Right renal cortex interstitium (tissue), 3 donors: Measurements from ENCODE around the gene ATP8A1. TPM values are rescaled to one million over a fixed set of nuclear protein-coding genes. Genes with fewer than 3 reads are reported as not detected.

Experiments
- DNase-seq, 3 donors: peaks; one replicate each; pipeline ENCODE4 v3.0.0-alpha.2; 2013; ENCODE audit warnings: low read depth in 3 of 3, low spot score in 2 of 3
- polyA plus RNA-seq, 3 donors: library from polyadenylated mRNA; unstranded; fragments of 120-200 nt; gene quantifications; one replicate each; pipeline ENCODE4 v1.2.1, GENCODE V29; 2013; ENCODE audit not compliant: insufficient read length in 3 of 3

The ATP8A1 gene
- polyA plus RNA-seq, 3 donors = 30.3 to 33.6 (median 31.9) TPM

DNA sequence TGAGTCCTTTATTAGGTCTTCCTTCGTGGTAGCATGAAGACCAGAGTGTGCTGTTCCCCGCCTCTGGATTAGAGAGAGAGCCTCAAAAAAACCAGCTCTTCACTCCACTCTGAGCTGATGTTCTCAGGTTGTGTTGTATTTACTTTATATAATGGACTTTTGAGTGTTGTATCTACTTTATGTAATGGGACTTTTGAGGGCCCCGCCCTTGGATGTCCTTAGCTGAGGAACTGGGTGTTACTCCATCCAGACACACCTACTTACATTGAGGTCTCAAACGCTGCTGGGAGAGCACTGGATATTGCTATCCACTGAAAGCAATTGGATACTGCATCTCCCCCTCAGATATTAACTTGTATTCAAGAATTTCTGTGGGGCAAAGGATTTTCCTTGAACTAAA lies 28.2 kb downstream of the ATP8A1 start:
- no peak for DNase-seq

DNA sequence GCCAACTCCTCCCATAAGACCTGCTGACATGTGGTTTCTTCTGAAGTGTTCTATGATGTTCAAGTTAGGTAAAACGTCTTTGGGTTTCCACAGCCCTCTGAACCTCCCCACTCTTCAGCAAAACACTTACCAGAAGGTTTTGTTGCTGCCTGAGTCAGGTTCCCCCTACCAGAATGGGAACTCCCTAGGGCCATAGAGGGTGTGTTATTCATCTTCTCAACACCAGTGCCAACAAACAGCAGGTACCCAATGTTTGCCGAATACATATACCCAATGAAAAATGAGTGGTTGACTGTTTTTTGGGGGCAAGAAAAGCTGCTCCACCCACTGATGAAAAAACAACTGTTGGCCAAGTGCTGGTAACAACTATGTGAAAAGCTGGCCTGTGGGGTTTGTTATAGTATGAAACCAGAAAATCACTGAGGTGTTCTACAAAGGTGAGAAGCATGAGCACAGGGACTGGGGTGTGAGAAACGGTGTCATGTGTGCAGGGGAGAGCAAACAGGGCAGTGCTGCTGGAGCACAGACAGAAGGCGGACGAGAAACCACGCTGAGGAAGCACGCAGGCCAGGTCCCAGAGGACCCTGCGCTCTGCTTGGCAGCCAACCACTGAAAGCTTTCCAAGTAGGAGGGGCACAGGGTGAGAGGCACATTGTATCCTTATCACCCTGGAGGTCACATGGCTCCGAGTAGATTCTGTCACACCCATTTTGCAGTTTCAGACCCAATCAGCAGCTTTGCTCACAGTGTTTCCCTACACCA lies 28.8 kb downstream of the ATP8A1 start:
- DNase-seq = no peak

DNA sequence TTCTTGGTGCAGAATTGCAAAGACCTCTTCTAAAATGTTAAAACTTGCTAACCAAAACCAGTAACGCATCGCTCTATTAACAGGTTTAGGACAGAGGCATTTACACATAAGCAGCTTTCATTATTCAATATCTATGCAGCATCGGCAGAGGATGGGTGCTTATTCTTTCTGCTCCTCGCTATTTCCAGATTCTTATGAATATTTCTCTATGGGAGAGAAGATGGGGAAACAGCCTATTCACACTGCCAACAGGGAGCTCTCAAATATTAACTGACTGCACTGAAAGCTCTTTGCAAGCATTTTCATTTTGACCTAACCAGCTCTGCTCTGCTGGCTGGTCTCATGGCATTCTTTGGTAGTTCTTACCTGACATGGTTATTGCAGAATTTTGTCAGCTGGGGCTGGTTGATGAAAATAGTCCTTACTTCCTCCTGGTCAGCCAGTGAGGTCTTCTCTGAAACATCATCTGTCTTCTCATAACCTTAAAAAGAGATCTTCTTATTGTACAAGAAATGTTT lies 30.2 kb downstream of the ATP8A1 start:
- DNase-seq = no peak

- no peak for DNase-seq
Observed at GRCh38 chr4:42625329-42625728, 31.6 kb downstream of the ATP8A1 start.

DNA sequence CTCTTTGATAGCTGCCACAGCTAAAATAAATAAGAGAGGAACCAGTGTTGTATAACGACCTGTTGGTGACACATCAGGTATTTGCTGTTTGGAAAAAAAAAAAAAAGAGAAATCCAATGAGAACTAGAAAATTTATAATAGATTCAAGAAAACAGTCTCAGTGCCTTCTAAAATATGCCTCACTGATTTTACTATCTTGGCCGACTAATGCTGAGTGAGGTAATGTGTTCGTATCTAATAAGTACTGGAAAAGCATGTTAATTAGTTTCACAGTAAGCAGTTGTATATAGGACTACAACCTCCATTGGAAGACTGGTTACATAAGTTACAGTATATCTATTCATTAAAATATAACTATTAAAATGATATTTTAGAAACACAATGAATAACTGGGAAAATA lies 32.4 kb downstream of the ATP8A1 start:
- DNase-seq = no peak

DNA sequence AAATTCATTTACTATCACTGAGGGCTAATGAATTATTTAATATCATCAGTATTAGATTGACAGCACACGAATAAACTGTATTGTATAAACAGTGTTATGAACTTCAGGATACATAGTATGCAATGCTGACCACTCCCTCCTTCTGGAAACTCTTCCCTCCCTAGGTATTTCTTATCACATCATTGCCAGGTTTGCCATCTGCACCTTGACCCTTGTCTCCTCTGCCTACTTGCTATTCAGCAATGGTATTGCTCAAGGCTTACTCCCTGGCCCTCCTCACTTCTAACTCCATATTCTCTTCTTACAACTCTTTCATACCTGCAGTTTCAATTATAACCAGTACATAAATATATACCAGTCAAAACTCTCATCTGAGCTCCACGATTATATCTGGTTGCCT lies 38.9 kb downstream of the ATP8A1 start:
- DNase-seq = no peak

DNA sequence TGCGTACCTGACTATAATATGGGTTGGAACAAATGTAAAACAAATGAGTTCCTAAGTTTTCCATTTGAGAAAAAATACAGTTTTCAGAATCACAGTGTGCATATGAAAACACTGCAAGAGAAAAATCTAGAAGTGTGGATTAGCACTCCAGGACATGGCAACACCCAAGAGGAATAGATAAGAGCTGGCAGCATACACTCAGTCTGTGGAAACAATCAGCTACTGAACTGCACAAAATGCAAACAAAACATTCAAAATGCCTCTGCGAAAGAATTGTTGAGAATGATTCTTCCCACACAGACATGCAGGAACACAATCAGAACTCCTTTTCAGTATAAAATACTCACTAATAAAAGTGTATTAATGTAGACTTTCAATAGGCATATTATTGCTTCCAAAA lies 39.9 kb downstream of the ATP8A1 start:
- DNase-seq = no peak

- no peak for DNase-seq
Observed at GRCh38 chr4:42616572-42616971, 40.3 kb downstream of the ATP8A1 start.

DNA sequence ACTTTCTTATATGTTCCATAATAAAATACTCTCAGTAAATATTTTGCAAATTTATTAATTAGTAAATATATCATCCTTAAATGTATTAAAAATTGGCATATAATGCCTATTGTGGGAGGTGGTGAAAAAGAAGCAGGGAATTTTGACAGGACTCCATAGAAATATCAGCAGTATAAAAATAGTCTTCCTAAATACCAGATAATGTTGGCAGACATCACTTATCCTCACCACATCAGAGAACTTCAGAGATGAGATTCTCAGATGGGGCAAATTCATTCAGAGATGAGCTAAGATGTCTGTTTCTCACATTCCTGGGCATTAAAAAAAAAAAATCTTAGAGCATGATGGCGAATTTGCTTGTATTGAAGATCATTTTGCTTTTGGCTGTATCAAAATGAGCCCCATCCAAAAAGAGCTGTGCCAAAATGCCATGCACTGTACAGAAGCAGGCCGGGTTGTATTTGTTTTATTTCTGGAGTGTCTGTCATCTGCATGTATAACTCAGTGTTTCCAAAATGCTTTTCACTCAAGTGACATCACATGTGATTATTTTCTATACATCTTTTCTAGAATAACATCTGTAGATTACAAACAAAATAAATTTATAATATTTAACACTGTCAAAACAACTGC lies 41.7 kb downstream of the ATP8A1 start:
- no peak for DNase-seq

DNA sequence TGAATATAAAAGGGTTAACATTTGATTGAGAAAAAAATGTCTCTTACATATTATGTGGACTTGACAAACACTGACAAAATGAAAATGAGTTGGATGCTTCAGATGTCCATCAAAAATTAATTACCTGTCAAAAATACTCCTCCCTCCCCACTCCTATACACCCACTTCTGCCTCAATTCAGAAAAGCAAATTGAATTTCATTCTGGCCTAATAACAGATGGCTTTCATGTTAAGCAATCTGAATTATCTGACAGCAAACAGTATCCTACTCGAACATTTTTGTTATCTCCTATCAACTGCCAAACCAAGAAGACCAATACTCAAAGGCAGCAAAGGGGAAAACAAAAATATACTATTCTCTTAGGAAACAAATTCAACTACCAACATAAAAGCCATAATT lies 44.0 kb downstream of the ATP8A1 start:
- DNase-seq = no peak

DNA sequence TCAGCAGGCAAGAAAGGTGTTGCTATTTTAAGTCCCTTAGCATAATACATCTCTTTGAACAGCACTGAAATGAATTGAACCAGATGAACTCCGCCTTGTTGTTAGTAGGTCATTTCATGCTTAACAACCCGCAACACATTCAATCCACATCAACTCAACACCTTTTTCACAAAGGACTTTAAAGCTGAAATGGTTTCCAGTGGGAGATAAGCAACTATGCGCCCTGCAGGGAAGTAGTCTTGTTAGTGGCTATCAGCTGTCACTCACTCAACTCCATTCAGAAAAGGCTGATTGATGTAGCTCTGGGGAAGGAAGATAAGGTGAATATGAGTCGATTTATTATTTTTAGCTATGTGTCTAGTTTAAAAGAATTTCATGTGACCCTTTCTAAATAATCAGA lies 46.0 kb downstream of the ATP8A1 start:
- DNase-seq = no peak

GRCh38 chr4:42609051-42609450 lies 47.9 kb downstream of the ATP8A1 start:
- DNase-seq = no peak

DNA sequence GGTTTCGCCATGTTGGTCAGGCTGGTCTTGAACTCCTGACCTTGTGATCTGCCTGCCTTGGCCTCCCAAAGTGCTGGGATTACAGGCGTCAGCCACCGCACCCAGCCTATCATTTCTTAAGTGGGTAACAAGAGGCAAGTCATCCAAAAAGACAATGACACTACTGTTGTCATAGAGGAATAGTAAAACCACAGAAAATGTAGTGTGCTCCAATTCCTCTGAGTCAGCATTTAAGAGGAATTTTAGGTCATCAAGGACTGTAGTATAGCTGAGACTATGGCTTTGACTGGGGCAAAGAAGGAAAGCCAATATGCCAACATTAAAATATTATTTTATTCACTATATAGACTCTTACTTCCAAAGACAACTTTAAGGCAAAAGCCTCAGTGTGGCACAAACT lies 48.4 kb downstream of the ATP8A1 start:
- no peak for DNase-seq

DNA sequence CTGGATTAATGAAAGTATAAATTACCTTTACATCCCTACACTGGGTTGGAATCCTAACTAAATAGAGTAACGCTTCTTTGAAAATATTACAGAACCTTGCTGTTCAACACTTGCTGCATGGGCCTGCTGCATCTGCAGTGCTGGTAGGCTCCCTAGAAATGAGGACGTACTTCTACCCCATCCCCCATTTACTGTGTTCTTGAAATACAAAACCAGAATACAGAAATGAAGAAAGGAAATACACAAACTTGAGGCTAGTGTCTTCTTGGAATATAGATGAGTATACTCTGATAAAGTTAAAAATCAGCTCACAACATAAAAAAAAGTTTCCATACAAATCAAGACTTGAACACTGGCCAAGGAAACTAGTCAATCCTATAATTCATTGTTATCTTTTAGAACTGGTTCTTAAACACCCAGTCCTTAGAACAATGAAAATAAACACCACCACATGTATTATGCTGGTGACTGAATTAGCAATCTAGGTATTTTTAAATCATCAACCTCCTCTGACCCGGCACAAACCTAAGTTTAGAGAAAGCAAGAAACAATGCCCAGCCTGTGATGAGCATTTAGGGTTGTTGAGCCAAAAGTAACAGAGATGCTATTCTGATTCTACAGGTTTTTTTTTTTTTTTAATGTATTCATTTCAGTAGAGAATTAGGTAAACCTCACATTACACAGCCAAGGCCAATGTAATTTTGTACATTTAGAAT lies 49.7 kb downstream of the ATP8A1 start:
- DNase-seq = no peak

- no peak for DNase-seq
Observed at GRCh38 chr4:42605264-42605663, 51.6 kb downstream of the ATP8A1 start.

DNA sequence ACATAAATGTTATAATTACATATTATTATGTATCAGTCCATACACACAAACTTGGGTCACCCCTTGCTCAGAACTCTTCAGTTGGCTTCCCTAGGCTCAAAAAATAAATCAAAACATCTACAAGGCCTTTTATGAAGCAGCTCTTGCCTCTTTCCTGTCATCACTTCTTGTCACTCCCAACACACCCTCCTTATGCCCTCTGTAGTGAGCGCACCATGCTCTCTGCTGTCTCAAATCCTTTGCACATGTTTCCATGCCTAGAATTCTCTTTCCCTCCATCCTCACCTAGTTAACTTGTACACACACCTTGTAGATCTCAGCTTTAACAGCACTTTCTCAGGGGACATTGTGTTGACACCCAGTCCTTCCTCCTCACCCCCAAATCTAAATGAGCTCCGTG lies 53.0 kb downstream of the ATP8A1 start:
- no peak for DNase-seq

- no peak for DNase-seq
Observed at GRCh38 chr4:42600578-42600977, 56.3 kb downstream of the ATP8A1 start.

- no peak for DNase-seq
Observed at GRCh38 chr4:42596918-42597317, 60.0 kb downstream of the ATP8A1 start.

DNA sequence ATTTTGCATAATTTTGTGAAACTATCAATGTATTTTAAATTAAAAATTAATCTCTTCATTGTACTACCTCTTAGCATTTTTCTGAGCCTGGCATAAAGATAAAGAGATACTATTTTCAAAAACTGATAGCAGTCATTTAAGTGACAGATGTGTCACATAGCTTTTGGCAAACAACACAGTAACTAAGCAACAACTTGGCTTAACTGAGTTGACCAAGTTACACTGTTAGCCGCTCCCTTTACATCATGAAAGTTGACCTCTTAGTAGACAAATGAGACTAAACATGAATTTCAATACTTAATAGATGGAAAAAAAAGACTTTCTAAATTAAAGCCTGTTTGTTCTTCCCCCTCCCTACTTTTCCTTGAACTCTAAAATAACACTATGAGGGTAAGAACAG lies 62.0 kb downstream of the ATP8A1 start:
- DNase-seq = no peak

DNA sequence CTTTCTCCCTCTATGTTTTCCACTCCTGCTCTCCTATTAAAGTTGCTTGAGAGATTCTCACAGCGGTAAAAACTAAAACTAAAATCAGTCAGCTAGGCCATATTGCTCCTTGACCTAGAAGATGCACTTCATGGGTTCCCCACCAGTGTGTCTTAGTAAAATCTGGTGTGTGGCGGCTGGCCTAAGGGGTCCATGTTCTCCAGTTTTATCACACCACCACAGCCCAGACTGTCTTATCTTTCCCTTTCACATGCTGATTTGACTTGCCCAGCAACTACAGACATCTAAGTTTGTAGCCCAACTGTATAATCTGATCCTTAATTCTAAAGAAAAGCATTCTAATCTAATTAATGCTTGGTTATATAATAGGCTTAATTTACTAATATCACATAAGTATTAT lies 68.0 kb downstream of the ATP8A1 start:
- no peak for DNase-seq

GRCh38 chr4:42586775-42587174 lies 70.1 kb downstream of the ATP8A1 start:
- DNase-seq = no peak

GRCh38 chr4:42579903-42580302 lies 77.0 kb downstream of the ATP8A1 start:
- DNase-seq = no peak
